Calu3 (cell line): ENCODE measurements around the gene NECAB2. TPM values are rescaled to one million over a fixed set of nuclear protein-coding genes. Genes with fewer than 3 reads are reported as not detected.

Experiments
- BruUV-seq: library from RNA; stranded (reverse); fragments of 400-500 nt; replicated peaks from 2 replicates; lab custom pipeline; 2021; lab: Mats Ljungman, UMichigan
- CTCF ChIA-PET: fragments of 300-600 bp; sonication (Branson Sonifier 250); formaldehyde crosslinking; loops from one replicate; lab custom pipeline; 2022; ENCODE audit warnings: antibody characterized with exemption; lab: Charles Lee
- DNase-seq: peaks from one replicate; pipeline ENCODE4 v3.0.0; 2022
- H3K27ac Mint-ChIP-seq: one replicate; pipeline ENCODE4 v1.8.0; 2022; ENCODE audit warnings: mixed read lengths; ENCODE audit not compliant: unreplicated experiment
- H3K27me3 Mint-ChIP-seq: one replicate; pipeline ENCODE4 v1.8.0; 2022; ENCODE audit warnings: mixed read lengths; ENCODE audit not compliant: unreplicated experiment
- H3K36me3 Mint-ChIP-seq: one replicate; pipeline ENCODE4 v1.8.0; 2022; ENCODE audit warnings: mild to moderate bottlenecking, moderate library complexity, mixed read lengths; ENCODE audit not compliant: insufficient read depth, unreplicated experiment
- H3K4me1 Mint-ChIP-seq: one replicate; pipeline ENCODE4 v1.8.0; 2022; ENCODE audit warnings: mild to moderate bottlenecking, low read depth, mixed read lengths; ENCODE audit not compliant: unreplicated experiment
- H3K4me3 Mint-ChIP-seq: one replicate; pipeline ENCODE4 v1.8.0; 2022; ENCODE audit warnings: mild to moderate bottlenecking, low read depth, moderate library complexity, mixed read lengths; ENCODE audit not compliant: unreplicated experiment
- H3K9me3 Mint-ChIP-seq: one replicate; pipeline ENCODE4 v1.8.0; 2022; ENCODE audit warnings: low read depth, mixed read lengths; ENCODE audit not compliant: unreplicated experiment
- CTCF ChIP-seq: fragments of 200-600 bp; IDR thresholded peaks from one replicate; pipeline ENCODE4 v1.8.0; 2022; ENCODE audit warnings: antibody characterized with exemption; ENCODE audit not compliant: unreplicated experiment
- intact Hi-C: fragments of 100-400 bp; cut with micrococcal nuclease; formaldehyde crosslinking; loops from one replicate; pipeline ENCODE4 v1.10.0; 2022; ENCODE audit not compliant: unreplicated experiment
- total RNA-seq: library from RNA; stranded (reverse); gene quantifications from 2 replicates; pipeline ENCODE4 v1.2.3, GENCODE V29; 2022

Gene NECAB2
- total RNA-seq, 1 experiment from 2014 or later: 0.28 TPM

- TF ChIP-seq CTCF: no peak
- no peaks in the 10 kb centered on the region for H3K4me1 Mint-ChIP-seq
- no TSS peak for BruUV-seq
- H3K27ac Mint-ChIP-seq: no peak overlapping the region
- intact Hi-C loops: loop anchor here (5.0 kb wide), 1 partner anchor 94 kb away; no protein-coding TSS in a partner anchor
- CTCF ChIA-PET: no interaction called here
- DNase-seq: no peak
- H3K9me3 Mint-ChIP-seq: peaks cover 2% of the 10 kb centered on the region
- peaks cover 7% of the 10 kb centered on the region for H3K36me3 Mint-ChIP-seq
- H3K27me3 Mint-ChIP-seq: peaks cover 92% of the 10 kb centered on the region
- H3K4me3 Mint-ChIP-seq: no peak overlapping the region
Observed at GRCh38 chr16:83973077-83973476, 5.0 kb downstream of the NECAB2 start.

GRCh38 chr16:83973581-83974385 is 5.7 kb downstream of the NECAB2 start:
- CTCF ChIA-PET: no interaction called here
- H3K4me1 Mint-ChIP-seq: no peaks in the 10 kb centered on the region
- H3K27me3 Mint-ChIP-seq: peaks cover 94% of the 10 kb centered on the region

GRCh38 chr16:83974475-83974874 is 6.4 kb downstream of the NECAB2 start:
- H3K9me3 Mint-ChIP-seq: peaks cover 8% of the 10 kb centered on the region
- H3K27me3 Mint-ChIP-seq: peaks cover 94% of the 10 kb centered on the region
- DNase-seq: no peak
- peaks cover 7% of the 10 kb centered on the region for H3K36me3 Mint-ChIP-seq
- no peak overlapping the region for H3K27ac Mint-ChIP-seq
- BruUV-seq: no TSS peak
- no peak for TF ChIP-seq CTCF
- intact Hi-C loops: loop anchor here (5.0 kb wide), 1 partner anchor 93 kb away; no protein-coding TSS in a partner anchor
- no peaks in the 10 kb centered on the region for H3K4me1 Mint-ChIP-seq
- CTCF ChIA-PET: no interaction called here
- H3K4me3 Mint-ChIP-seq: no peak overlapping the region

More at GRCh38 chr16:83973581-83974385, 5.7 kb downstream of the NECAB2 start:
- H3K9me3 Mint-ChIP-seq: peaks cover 4% of the 10 kb centered on the region
- BruUV-seq: no TSS peak
- TF ChIP-seq CTCF: no peak
- peaks cover 7% of the 10 kb centered on the region for H3K36me3 Mint-ChIP-seq
- no peak overlapping the region for H3K27ac Mint-ChIP-seq
- intact Hi-C loops: loop anchor here (5.0 kb wide), 1 partner anchor 94 kb away; no protein-coding TSS in a partner anchor
- no peak overlapping the region for H3K4me3 Mint-ChIP-seq
- DNase-seq: no peak

GRCh38 chr16:83975590-83976260 is 7.7 kb downstream of the NECAB2 start:
- H3K4me1 Mint-ChIP-seq: no peaks in the 10 kb centered on the region
- no peak overlapping the region for H3K4me3 Mint-ChIP-seq
- CTCF ChIA-PET: no interaction called here
- no peak overlapping the region for H3K27ac Mint-ChIP-seq
- BruUV-seq: no TSS peak
- no peak for TF ChIP-seq CTCF
- H3K27me3 Mint-ChIP-seq: peaks cover 86% of the 10 kb centered on the region
- peaks cover 8% of the 10 kb centered on the region for H3K9me3 Mint-ChIP-seq
- DNase-seq: no peak
- intact Hi-C loops: no loop called here
- H3K36me3 Mint-ChIP-seq: no peaks in the 10 kb centered on the region
